PC-3 (cell line): Measurements from ENCODE around the gene IL17RC. TPM values are rescaled to one million over a fixed set of nuclear protein-coding genes. Genes with fewer than 3 reads are reported as not detected.
"Not testable (repeated sequence)": the region's sequence is repeated elsewhere in the genome, so short reads cannot be mapped to it uniquely, and the experiment has no call there.

Source experiments
- ATAC-seq: fragments of 200-7000 bp; cut with Tn5 transposase; 2 replicates; pipeline ENCODE4 v1.9.1; 2020; ENCODE audit warnings: mild to moderate bottlenecking, moderate library complexity
- BruUV-seq: library from RNA; stranded (reverse); fragments of 400-500 nt; replicated peaks from 2 replicates; lab custom pipeline; 2021; lab: Mats Ljungman, UMichigan
- CTCF ChIA-PET: fragments of 300-600 bp; sonication (Branson Sonifier 250); formaldehyde crosslinking; loops from one replicate; lab custom pipeline; 2022; ENCODE audit warnings: antibody characterized with exemption; lab: Charles Lee
- POLR2A ChIA-PET: fragments of 300-600 bp; sonication (Branson Sonifier 250); formaldehyde crosslinking; loops from one replicate; lab custom pipeline; 2022; ENCODE audit warnings: antibody characterized with exemption; ENCODE audit not compliant: unreplicated experiment; lab: Charles Lee
- DNase-seq: peaks from one replicate; pipeline ENCODE4 v3.0.0-alpha.2; 2015
- H2AFZ ChIP-seq: fragments of 300-600 bp; sonication (generic); 2 replicates; pipeline ENCODE4 v1.6.0; 2016; ENCODE audit warnings: antibody characterized with exemption, low read length
- H3F3A ChIP-seq: fragments of 300-600 bp; sonication (generic); one replicate; pipeline ENCODE4 v1.6.0; 2017; ENCODE audit warnings: antibody characterized with exemption, low read length, control low read depth, mild to moderate bottlenecking; ENCODE audit not compliant: unreplicated experiment
- H3K27ac ChIP-seq: fragments of 300-600 bp; sonication (generic); 2 replicates; pipeline ENCODE4 v1.5.1; 2016; ENCODE audit warnings: mild to moderate bottlenecking, low read length
- H3K27me3 ChIP-seq: fragments of 300-600 bp; sonication (generic); 2 replicates; pipeline ENCODE4 v1.6.1; 2016; ENCODE audit warnings: low read length, mixed read lengths
- H3K36me3 ChIP-seq: fragments of 300-600 bp; sonication (generic); 2 replicates; pipeline ENCODE4 v1.6.1; 2016; ENCODE audit warnings: low read depth, mixed run types, low read length, mixed read lengths
- H3K4me1 ChIP-seq: fragments of 300-600 bp; sonication (generic); 2 replicates; pipeline ENCODE4 v1.5.1; 2016; ENCODE audit warnings: low read length; ENCODE audit not compliant: insufficient read depth
- H3K4me2 ChIP-seq: fragments of 300-600 bp; sonication (generic); 2 replicates; pipeline ENCODE4 v1.6.0; 2016; ENCODE audit warnings: low read length
- H3K4me3 ChIP-seq: fragments of 300-600 bp; sonication (generic); 2 replicates; pipeline ENCODE4 v1.5.1; 2016; ENCODE audit warnings: mild to moderate bottlenecking, low read length, mixed read lengths
- H3K79me2 ChIP-seq: fragments of 300-600 bp; sonication (generic); 2 replicates; pipeline ENCODE4 v1.6.1; 2017; ENCODE audit warnings: low read length, mixed read lengths
- H3K9ac ChIP-seq: fragments of 300-600 bp; sonication (generic); 2 replicates; pipeline ENCODE4 v1.6.0; 2016; ENCODE audit warnings: mild to moderate bottlenecking, low read length
- H3K9me2 ChIP-seq: fragments of 300-600 bp; sonication (generic); replicated peaks from 2 replicates; pipeline ENCODE4 v1.6.1; 2016; ENCODE audit warnings: mixed run types, low read length, mixed read lengths
- H3K9me3 ChIP-seq: fragments of 300-600 bp; sonication (generic); 2 replicates; pipeline ENCODE4 v1.6.1; 2016; ENCODE audit warnings: low read length, mixed read lengths
- H4K20me1 ChIP-seq: fragments of 300-600 bp; sonication (generic); 2 replicates; pipeline ENCODE4 v1.6.1; 2016; ENCODE audit warnings: low read length, mixed read lengths
- CTCF ChIP-seq: fragments of 300-600 bp; sonication (generic); conservative IDR thresholded peaks from 2 replicates; pipeline ENCODE4 v1.5.1; 2017; ENCODE audit warnings: antibody characterized with exemption, low read depth, mild to moderate bottlenecking, low read length
- EZH2 ChIP-seq: fragments of 300-600 bp; sonication (generic); IDR thresholded peaks from one replicate; pipeline ENCODE4 v1.6.1; 2017; ENCODE audit warnings: antibody characterized with exemption, mild to moderate bottlenecking, low read length; ENCODE audit not compliant: unreplicated experiment
- EZH2phosphoT487 ChIP-seq: fragments of 300-600 bp; sonication (generic); IDR thresholded peaks from 2 replicates; pipeline ENCODE4 v1.6.1; 2018; ENCODE audit warnings: mild to moderate bottlenecking, antibody characterized with exemption, low read length, borderline replicate concordance
- intact Hi-C: fragments of 100-400 bp; cut with micrococcal nuclease; formaldehyde crosslinking; loops from 2 replicates; pipeline ENCODE4 v1.9.0; 2023
- total RNA-seq: library from RNA; depleted of rRNA; stranded (reverse); fragments of >200 nt; gene quantifications from 2 replicates; pipeline ENCODE4 v1.2.3, GENCODE V29; 2014

IL17RC gene
- total RNA-seq, 1 experiment from 2014 or later = 116 TPM

DNA sequence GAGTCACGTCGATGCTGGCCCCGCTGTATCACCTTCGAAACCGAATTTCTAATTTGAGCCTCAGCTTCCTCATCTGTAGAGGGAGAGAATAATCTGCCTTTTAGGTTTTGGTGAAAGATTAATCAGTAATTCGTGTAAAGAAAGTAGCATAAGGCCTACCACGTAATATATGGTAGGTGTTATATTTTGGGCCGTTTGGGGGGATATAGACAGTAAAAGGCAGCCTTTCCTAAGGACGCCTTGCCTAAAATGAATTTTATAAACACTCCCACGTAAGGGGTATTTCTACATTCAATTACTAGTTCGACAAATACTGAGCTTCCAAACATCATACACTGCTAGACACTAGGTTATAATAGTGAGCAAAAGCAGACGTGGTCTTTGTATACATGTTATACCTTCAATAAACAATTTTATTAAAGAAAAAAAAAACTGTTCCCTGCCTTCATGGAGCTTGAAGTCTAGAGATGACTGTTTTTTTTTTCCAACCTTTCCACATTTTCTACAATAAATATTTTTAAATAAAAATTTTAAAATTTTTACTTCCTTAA, 25.8 kb upstream of the IL17RC start:
- peak overlapping the region; percentile 83 for H3K4me3 ChIP-seq
- H3K9ac ChIP-seq = peak overlapping the region; percentile 98
- peaks cover 38% of the 10 kb centered on the region for H3K79me2 ChIP-seq
- no peaks in the 10 kb centered on the region for H3K27me3 ChIP-seq
- peaks cover 14% of the 10 kb centered on the region for H3F3A ChIP-seq
- no peaks in the 10 kb centered on the region for H4K20me1 ChIP-seq
- POLR2A ChIA-PET = interaction anchor here (0.5 kb wide), 1 partner anchor 328 kb away, joined by 4 read pairs; no protein-coding TSS in a partner anchor
- H3K9me2 ChIP-seq = no peaks in the 10 kb centered on the region
- ATAC-seq = no peak
- peaks cover 14% of the 10 kb centered on the region; the same call in 1 of the 2 replicates for H3K36me3 ChIP-seq
- peak overlapping the region; percentile 84 for H3K4me2 ChIP-seq
- peaks cover 27% of the 10 kb centered on the region for H3K4me1 ChIP-seq
- peak overlapping the region; percentile 75 for H3K27ac ChIP-seq
- H2AFZ ChIP-seq = peak overlapping the region; percentile 92
- no peak for TF ChIP-seq EZH2phosphoT487
- TF ChIP-seq CTCF = no peak
- TF ChIP-seq EZH2 = no peak
- intact Hi-C loops = no loop called here
- no peak for DNase-seq
- CTCF ChIA-PET = no interaction called here
- no TSS peak for BruUV-seq
- no peaks in the 10 kb centered on the region for H3K9me3 ChIP-seq

- no peaks in the 10 kb centered on the region for H3K9me2 ChIP-seq
- DNase-seq (no peak), ATAC-seq (peak; percentile 1; the same call in 1 of the 2 replicates)
- ChIA-PET POLR2A (interaction anchor here (0.6 to 1.1 kb wide), 3 partner anchors 10 to 515 kb away, joined by 4 to 28 read pairs (median 5); no protein-coding TSS in a partner anchor), CTCF (interaction anchor here (0.6 to 1.1 kb wide), 3 partner anchors 21 to 53 kb away, joined by 4 to 12 read pairs (median 6); no protein-coding TSS in a partner anchor)
- no peak overlapping the region for H3K9ac ChIP-seq
- H3K27me3 ChIP-seq = no peaks in the 10 kb centered on the region
- no peak overlapping the region for H2AFZ ChIP-seq
- H3K9me3 ChIP-seq = no peaks in the 10 kb centered on the region
- H4K20me1 ChIP-seq = no peaks in the 10 kb centered on the region
- H3K4me3 ChIP-seq = no peak overlapping the region
- peak overlapping the region; percentile 36 for H3K4me2 ChIP-seq
- no TSS peak for BruUV-seq
- H3K4me1 ChIP-seq = peaks cover 51% of the 10 kb centered on the region
- no peak for TF ChIP-seq CTCF
- no peak for TF ChIP-seq EZH2phosphoT487
- no peak for TF ChIP-seq EZH2
- H3K36me3 ChIP-seq = peaks cover 14% of the 10 kb centered on the region; the same call in 1 of the 2 replicates
- H3F3A ChIP-seq = peaks cover 24% of the 10 kb centered on the region
- H3K79me2 ChIP-seq = peaks cover 38% of the 10 kb centered on the region
- peak overlapping the region; percentile 61 for H3K27ac ChIP-seq
- intact Hi-C loops = loop anchor here (1.0 kb wide), 1 partner anchor 23 kb away; no protein-coding TSS in a partner anchor
Observed at GRCh38 chr3:9893739-9894138, 23.2 kb upstream of the IL17RC start.

GRCh38 chr3:9895715-9896114, 21.2 kb upstream of the IL17RC start:
- H2AFZ ChIP-seq, DNase-seq, POLR2A ChIA-PET, H3K9ac ChIP-seq, CTCF ChIA-PET, H3K9me3 ChIP-seq, H3K27me3 ChIP-seq, H3K9me2 ChIP-seq, H3K4me2 ChIP-seq, H3K27ac ChIP-seq, H4K20me1 ChIP-seq, BruUV-seq, ATAC-seq, H3K4me3 ChIP-seq: not testable (repeated sequence)
- H3F3A ChIP-seq = peaks cover 20% of the 10 kb centered on the region
- H3K4me1 ChIP-seq = peaks cover 60% of the 10 kb centered on the region
- intact Hi-C loops = loop anchor here (5.0 kb wide), 1 partner anchor 53 kb away; the partner anchor contains the start of gene RPUSD3
- peaks cover 35% of the 10 kb centered on the region for H3K79me2 ChIP-seq
- peaks cover 14% of the 10 kb centered on the region; the same call in 1 of the 2 replicates for H3K36me3 ChIP-seq

- H3K27ac ChIP-seq = peak overlapping the region; percentile 93
- peak overlapping the region; percentile 62 for H3K4me2 ChIP-seq
- POLR2A ChIA-PET = interaction anchor here (1.1 kb wide), 1 partner anchor 15 kb away, joined by 5 read pairs; no protein-coding TSS in a partner anchor
- H3K9me3 ChIP-seq, H3K9me2 ChIP-seq, H3K27me3 ChIP-seq, H4K20me1 ChIP-seq, BruUV-seq, H2AFZ ChIP-seq, CTCF ChIA-PET, H3K4me3 ChIP-seq: not testable (repeated sequence)
- H3K79me2 ChIP-seq = peaks cover 24% of the 10 kb centered on the region
- peak; percentile 78 for DNase-seq
- ATAC-seq = peak; percentile 3; the same call in 1 of the 2 replicates
- H3F3A ChIP-seq = peaks cover 20% of the 10 kb centered on the region
- peaks cover 57% of the 10 kb centered on the region for H3K4me1 ChIP-seq
- H3K36me3 ChIP-seq = peaks cover 14% of the 10 kb centered on the region; the same call in 1 of the 2 replicates
- intact Hi-C loops = loop anchor here (5.0 kb wide), 1 partner anchor 55 kb away; the partner anchor contains the start of gene RPUSD3
- H3K9ac ChIP-seq = peak overlapping the region; percentile 63
Observed at GRCh38 chr3:9896755-9897407, 20.0 kb upstream of the IL17RC start.
